NB4 (cell line): ENCODE measurements around the gene ORMDL3.
A peak's percentile ranks its signal among the peaks of the same experiment; 100 is the strongest.

Experiments used
- DNase-seq: peaks from one replicate; pipeline ENCODE4 v3.0.0; 2010; ENCODE audit warnings: low read depth
- H3K4me3 ChIP-seq: one replicate; pipeline ENCODE4 v1.5.1; 2011; ENCODE audit warnings: mild to moderate bottlenecking, low read depth, low read length, moderate library complexity
- MYC ChIP-seq: IDR thresholded peaks from 2 replicates; pipeline ENCODE4 v1.6.1; 2011; ENCODE audit warnings: low read depth, low read length
- POLR2A ChIP-seq: IDR thresholded peaks from 2 replicates; pipeline ENCODE4 v1.6.1; 2011; ENCODE audit warnings: mild to moderate bottlenecking; ENCODE audit not compliant: insufficient read length; ENCODE audit errors: extremely low read depth
- TF ChIP-seq, protein P1 (sequence below): IDR thresholded peaks from 2 replicates; pipeline ENCODE4 v1.6.1; 2011; ENCODE audit warnings: low read depth, low read length
- TF ChIP-seq, protein P2 (sequence below): IDR thresholded peaks from one replicate; pipeline ENCODE4 v1.5.1; 2012; ENCODE audit warnings: low read depth, low read length

The ORMDL3 gene

DNA sequence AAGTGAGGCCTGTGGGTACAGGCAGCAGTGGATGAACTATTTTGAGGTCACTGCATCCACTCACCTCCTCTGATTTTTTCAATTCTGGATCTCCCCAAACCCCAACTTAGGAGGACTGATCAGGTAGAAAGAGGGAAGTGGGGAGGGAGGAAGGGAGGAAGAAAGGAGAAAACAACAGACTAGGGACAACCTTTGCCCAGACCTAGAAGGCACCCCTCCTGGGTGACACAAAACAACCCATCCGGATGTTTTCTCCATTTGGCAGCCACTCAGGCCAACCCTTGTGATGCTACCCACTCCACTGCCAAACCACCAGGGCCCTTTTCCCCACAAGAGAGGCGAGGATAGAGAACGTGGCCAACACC lies 2.7 kb downstream of the ORMDL3 start:
- no peak overlapping the region for H3K4me3 ChIP-seq
- no peak for DNase-seq
- TF ChIP-seq, protein P1, sequence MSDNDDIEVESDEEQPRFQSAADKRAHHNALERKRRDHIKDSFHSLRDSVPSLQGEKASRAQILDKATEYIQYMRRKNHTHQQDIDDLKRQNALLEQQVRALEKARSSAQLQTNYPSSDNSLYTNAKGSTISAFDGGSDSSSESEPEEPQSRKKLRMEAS: no peak
- TF ChIP-seq MYC (no peak), POLR2A (no peak)
- TF ChIP-seq, protein P2, sequence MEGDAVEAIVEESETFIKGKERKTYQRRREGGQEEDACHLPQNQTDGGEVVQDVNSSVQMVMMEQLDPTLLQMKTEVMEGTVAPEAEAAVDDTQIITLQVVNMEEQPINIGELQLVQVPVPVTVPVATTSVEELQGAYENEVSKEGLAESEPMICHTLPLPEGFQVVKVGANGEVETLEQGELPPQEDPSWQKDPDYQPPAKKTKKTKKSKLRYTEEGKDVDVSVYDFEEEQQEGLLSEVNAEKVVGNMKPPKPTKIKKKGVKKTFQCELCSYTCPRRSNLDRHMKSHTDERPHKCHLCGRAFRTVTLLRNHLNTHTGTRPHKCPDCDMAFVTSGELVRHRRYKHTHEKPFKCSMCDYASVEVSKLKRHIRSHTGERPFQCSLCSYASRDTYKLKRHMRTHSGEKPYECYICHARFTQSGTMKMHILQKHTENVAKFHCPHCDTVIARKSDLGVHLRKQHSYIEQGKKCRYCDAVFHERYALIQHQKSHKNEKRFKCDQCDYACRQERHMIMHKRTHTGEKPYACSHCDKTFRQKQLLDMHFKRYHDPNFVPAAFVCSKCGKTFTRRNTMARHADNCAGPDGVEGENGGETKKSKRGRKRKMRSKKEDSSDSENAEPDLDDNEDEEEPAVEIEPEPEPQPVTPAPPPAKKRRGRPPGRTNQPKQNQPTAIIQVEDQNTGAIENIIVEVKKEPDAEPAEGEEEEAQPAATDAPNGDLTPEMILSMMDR: no peak

DNA sequence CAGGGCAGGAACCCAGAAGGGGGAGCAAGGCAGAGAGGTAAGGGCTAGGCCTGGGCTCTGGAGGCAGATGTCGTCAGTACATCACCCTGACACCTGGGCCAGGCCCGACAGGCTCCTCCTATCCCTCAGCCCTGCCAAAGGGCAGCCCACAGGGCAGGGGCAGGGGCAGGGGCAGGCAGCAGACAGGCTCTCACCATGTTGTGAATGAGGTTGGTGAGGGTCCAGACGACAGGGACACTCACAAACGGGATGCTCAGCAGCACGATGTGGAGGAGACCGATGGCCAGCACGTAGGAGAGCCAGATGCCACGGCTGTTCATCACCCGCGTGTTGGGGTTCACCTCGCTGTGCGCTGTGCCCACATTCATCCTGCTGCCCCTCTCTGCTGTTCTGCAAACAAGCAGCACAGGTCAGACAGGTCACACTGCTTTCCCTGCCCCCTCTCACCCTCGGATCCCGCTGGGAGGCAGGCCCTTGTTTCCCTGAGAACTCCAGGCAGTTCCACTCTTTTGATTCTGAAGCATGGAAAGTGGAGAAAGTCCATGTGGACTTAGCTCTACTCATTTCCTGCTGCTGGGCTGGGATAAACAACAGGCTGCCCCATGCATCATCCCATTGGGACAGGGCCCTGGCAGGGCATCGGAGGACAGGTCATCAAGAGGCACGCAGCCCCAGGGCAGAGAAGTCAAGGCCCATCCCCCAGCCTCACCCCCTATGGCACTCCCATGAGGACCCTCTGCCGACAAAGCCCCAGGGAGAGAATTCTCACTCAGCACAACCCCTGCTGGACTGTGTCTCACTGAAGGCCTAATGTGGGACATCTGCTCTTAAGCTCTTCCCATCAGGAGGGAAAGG lies 3.3 kb downstream of the ORMDL3 start:
- TF ChIP-seq, protein P1: no peak
- no peak for DNase-seq
- no peak overlapping the region for H3K4me3 ChIP-seq

DNA sequence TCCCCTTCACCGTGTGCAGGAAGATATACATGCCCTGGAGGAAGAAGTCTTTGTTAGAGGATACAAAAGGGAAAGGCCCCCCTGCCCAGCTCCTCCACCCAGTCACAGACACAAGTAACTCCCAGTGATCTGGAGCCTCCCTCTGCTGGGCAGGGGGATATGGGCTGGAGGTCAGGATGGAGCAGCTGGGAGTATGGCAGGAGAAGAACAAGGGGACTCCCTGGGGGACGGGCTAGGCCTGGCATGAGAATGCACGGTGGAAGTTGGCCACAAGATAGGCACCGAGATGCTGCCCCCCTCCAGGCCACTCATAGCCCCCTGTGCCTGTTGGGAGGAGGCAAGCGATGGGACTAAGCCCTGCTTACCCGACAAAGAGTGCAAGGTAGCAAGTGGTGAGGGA lies 4.2 kb downstream of the ORMDL3 start:
- TF ChIP-seq, protein P2: no peak
- TF ChIP-seq, protein P1: no peak
- TF ChIP-seq MYC (no peak), POLR2A (no peak)
- no peak for DNase-seq

DNA sequence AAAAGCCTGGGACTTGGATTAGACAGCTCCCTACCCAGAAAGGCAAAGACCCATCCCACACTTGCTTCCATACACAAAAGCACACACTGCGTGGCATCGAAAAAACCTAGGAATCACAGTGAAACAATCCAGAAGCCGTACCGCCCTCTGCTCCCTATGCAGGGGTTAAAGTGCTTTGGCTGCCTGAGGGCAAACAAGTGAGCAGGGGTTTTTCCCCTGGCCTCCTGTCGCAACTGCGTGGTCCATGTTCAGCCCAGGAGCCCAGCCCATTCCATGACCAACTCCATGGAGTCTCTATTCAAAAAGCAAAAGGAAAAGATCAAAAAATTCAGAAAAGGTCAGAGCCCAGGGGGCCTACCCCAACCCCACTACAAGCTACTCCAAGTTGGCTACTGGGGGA lies 5.4 kb downstream of the ORMDL3 start:
- no peak for TF ChIP-seq MYC
- no peak for TF ChIP-seq POLR2A
- TF ChIP-seq, protein P1: no peak
- TF ChIP-seq, protein P2: no peak
- DNase-seq: no peak
- H3K4me3 ChIP-seq: no peak overlapping the region

More for the DNA sequence above, 4.2 kb downstream of the ORMDL3 start:
- H3K4me3 ChIP-seq: no peak overlapping the region

DNA sequence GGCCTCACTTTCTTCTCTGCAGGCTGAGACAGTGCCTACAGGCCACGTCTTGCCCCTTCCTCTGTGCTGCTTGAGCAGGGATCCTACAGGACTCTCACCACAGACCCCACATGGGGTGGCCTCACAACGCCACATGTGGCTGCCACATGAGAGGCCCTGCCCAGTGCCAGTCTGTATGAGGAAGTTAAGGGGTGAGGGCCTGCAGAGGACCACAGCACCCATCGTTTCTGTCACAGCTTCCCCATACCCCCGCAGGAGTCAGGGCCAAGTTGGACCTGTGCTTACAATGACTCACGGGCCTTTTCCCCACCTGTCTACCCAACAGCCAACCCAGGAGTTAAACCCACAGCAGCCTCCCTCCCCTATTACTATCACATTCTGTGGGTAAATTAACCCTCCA lies 6.1 kb downstream of the ORMDL3 start:
- TF ChIP-seq POLR2A (no peak), MYC (peak; percentile 74)
- TF ChIP-seq, protein P1: peak; percentile 62; the same call in 1 of the 2 replicates
- H3K4me3 ChIP-seq: no peak overlapping the region

DNA sequence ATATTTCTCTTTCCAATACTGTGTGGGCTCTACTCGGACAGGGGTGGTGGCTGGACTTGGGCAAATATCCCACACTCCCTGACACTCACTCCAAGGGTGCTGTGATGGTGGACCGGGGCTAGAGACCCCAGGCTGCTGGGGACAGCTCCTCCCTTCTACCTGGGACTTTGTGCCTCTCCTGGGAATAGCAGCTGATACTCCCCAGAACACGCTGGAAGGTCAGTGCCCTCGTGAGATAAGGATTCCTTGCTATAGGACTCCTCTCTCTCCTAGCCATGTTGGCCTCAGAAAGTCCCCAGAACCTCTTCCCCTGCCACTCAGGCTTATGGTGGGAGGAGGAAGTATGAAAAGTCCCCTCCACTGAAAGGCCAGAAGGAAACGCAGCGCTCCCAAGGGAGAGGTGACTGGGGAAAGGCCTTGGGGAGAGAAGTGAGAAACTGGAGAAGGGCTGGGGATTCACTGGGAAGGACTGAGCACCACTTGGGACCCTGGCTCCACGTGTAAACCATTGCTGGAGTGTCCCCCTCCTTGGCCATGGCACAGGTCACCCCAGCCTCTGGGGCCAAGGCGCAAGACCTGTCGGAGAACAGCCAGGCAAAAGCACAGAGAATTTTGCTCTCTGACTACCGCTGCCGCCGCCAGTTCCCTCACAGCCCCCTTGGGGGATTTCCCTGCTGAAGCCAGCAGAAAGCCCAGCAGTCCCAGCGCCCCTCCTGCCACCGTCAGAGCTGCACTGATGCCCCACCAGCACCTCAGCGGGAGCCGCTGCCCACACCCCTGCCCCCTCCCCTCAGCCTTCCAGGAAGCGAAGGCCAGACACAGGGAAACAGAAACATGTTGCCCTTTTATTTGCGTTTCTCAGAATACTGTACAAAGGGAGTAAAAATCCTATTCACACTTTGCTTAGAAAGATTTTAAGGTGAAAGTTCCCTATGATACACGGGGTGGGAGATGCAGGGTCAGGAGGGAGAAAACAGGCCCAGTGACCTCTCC lies 6.9 kb downstream of the ORMDL3 start:
- peak; percentile 39 for DNase-seq
- TF ChIP-seq MYC: no peak
- TF ChIP-seq, protein P1: no peak
- TF ChIP-seq, protein P2: no peak
- no peak for TF ChIP-seq POLR2A
- no peak overlapping the region for H3K4me3 ChIP-seq

More for the DNA sequence above, 6.1 kb downstream of the ORMDL3 start:
- peak; percentile 74 for DNase-seq
